ENCODE measurements around the gene AADACL2.

DNA sequence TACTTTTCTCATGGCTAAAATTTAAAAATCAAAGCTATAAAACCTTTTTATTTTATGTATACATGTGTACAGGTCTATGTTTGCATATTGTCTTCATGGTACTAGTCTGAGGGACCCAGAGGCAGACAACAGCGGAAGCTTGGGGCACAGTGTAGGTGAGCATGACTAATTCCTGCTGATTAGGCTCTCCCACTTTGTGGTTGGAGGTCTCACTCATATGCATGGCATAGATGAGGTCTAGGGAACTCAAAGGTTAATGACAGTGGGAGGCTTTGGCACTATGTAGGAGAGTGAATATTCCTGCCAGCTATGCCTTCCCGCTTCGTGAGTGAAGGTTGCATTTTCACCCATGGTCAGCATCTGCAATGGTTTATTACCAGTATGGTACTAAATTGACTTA lies 47.5 kb upstream of the AADACL2 start:
- TF ChIP-seq POLR2AphosphoS5 (IDR thresholded peaks at IDR 0.05; ENCODE audit: borderline replicate concordance, low read depth, low read length) (no peak), EZH2 (IDR thresholded peaks at IDR 0.05) (no peak)
